NCI-H128 (cell line): Measurements from ENCODE around the gene AIMP1.
"Not testable (repeated sequence)": the region's sequence is repeated elsewhere in the genome, so short reads cannot be mapped to it uniquely, and the experiment has no call there.

Experiments
- DNase-seq: peaks from one replicate; lab custom pipeline; 2025; ENCODE audit not compliant: unreplicated experiment; lab: John Stamatoyannopoulos, UW

The AIMP1 gene

DNA sequence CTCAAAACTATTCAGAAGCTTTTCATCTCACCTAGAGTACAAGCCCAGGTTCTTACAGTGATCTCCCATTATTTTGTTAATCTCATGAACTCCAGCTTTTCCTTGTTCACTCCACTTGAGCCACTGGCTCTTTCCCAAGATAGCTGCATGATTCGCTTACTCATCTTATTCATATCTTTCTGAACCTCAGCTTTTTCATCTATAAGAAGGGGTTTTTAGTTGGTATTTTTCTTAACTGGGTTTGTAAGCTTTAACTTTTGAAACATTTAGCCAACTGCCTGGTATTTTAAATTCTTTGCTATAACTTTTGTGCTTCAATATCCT is 28.3 kb downstream of the AIMP1 start:
- DNase-seq = no peak

DNA sequence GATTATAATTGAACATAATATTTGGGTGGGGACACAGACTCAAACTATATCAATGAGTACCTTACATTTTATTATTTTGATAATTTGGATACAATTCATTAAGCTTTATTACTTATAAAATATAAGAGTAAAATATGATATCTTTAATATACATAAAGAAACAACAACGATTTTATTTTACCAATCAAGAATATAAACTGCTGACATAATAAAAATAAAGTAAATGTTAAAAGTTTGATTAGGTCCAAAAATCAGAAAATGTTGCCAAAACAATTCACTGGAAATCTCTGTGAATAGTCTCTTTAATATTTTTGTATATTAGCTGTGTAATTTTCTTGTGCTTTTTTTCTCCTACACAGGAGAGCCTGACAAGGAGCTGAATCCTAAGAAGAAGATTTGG is 30.8 kb downstream of the AIMP1 start:
- no peak for DNase-seq

DNA sequence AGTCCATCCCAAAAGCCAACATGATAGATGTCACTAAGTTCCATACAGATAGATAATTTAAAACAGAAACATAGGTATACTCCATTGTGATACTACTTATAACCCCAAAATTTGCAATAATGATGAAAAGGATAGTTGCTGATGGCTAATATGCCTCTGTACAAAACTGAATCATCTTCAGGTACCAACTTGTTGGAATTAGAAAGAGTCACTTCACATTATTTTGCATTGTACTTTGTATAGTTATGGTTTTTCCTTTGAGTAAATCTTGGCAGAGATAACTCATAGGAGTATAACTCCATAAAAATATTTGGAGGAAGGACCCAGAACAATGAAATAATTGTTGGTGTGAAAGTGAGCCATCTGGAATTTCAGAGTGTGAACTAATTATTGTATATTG is 34.7 kb downstream of the AIMP1 start:
- no peak for DNase-seq

DNA sequence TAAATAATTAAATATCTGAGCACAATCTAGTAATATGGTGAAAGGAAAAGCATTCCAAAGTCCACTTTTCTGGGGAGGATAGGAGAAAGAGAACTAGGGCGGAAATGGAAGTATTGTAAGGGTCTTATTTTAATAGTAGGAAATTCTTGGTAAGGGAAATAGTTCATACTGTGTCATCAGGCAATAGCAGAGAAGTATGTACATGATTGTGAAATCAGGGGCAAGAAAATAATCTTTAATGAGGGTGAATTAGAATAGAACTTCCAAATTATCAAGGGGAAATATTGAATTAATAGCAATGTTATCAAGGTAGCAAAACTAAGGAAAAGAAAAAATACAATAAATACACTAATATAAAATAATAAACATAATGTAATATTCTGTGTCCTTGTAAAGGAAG is 37.4 kb downstream of the AIMP1 start:
- DNase-seq = no peak

DNA sequence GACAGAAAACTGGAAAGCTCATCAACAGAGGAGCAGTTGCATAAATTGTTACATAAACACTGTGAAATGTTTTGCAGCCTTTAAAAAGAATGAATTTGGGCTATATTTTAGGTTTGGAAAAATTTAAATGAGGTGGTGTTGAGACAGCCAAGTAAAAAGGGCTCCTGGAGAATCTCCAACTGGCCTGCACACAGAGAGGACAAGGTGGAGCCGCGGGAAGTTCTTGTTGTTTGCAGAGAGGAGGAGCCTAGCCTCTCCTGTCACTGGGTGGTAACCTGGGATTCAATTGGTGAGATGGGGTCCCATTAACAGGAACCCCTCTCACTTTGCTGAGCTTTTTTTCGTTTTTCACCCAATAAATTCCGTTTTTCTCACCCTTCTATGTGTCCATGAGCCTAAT is 38.8 kb downstream of the AIMP1 start:
- no peak for DNase-seq

DNA sequence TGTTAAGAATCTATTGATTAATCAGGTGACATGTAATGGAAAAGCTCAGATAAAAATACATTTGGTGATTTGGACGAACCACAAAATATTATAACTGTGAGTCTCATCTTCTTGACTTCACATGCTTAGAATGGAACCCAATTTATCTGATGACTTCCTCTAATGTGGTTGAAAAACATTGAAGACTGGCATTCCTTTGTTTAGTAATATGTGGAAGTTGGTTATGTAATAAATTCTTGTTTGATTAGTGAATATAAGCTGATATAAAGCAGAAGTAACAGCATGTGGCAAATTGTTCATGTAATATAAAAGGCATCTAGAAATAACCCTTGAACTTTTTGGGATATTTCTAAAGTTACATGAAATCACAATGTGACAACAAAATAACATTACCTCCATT is 42.5 kb downstream of the AIMP1 start:
- no peak for DNase-seq

DNA sequence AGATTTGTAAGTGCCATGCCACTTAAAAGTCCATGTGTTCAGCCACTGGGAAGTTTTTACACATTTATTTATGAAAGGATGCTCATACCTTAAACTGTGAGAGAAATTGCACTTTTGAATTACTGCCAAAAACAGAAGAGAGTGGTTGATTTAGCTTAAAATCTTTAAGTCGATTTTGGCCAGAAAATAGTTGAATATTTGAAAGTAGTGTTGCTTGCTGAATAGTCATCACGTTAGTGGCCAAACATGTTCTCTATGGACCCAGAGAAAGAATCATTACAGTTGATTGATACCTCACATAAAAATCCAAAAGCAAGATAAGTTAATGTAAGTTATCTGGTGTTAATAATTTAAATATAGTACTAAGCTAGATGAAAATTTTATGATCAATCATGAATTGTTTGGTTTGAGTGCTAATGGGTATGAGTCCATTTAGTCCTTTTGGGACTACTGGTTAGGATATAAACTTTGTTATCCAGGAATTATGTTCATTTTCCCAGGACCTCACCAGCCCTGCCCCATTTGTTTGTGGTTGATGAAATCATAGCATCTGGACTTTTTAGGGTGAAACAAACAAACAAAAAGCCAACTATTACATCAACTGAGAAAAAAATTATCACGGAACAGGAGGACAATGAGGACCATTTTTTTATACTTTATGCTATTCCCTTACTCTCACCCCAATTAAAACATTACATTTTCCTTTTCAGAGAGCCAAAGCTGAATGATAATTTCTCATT is 45.9 kb downstream of the AIMP1 start:
- DNase-seq = no peak

DNA sequence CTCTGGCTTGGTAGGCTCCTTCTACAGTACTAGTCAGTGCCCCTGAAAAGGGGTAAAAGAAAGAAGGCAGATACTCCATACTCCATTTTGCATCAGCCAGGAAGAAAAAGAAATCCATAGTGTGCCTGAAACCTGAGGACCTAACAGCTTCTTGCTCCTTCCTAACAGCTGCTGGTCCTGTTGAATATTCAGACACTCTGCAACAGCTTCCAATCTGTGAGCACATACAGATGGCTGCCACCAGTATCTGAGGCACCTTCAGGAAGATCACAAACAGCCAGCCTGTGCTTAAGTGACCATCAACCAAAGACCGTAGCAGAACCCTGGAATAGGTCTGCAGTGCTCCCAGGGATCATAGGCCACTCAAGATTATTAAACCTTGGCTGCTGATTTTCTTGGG is 47.9 kb downstream of the AIMP1 start:
- DNase-seq = no peak

DNA sequence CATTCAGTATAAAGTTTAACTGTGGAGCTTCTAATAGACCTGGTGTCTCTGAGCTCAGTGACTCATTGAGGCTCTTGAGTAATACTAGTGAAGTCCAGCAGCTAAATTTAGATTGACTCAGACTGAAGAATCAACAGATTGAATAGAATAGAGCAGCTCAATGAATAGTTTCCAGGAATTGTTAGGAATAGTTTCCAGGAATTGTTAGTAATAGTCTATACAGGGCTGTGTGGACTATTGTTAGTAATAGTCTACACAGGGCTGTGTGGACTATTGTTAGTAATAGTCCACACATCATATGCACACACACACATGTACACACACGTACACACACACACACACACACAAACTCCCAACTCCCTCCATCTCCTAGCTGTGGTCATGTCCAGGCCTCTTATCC is 49.3 kb downstream of the AIMP1 start:
- no peak for DNase-seq

DNA sequence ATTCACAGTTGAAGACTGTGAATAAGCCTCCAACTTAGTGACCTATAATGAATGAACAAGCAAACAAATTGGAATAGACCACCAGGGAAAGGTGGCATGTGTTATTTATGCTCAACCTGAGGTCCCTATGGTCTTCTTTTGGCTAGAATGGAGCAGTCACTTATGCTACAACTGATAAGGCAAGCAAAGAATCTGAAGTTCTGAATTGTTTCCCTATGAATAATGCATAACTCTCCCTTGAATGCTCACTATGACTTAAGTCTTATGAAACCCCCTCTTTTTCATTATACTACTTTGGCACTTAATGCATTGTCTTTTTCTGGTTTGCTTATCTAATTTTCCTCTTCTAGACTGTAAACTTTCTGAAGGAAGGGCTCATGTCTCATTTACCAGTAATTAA is 49.7 kb downstream of the AIMP1 start:
- no peak for DNase-seq

DNA sequence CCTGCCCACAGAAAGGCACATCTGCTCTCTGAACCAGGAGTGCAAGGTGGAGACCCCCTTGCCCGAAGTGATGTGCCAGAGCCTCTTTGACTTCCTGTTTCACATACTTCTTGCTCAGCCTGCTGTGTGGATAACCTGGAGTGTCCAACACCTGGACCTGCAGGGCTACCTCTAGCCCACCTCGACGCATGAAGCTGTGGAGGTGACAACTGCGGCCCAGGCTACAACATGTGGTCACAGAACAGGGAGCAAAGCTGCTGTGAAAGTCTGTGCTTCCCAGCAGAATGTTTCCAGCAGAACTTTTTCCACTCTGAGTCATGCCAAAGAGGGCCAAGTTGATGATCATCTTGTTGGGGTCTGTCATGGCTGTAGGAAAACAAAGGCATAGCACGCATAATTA is 50.7 kb downstream of the AIMP1 start:
- DNase-seq = no peak

DNA sequence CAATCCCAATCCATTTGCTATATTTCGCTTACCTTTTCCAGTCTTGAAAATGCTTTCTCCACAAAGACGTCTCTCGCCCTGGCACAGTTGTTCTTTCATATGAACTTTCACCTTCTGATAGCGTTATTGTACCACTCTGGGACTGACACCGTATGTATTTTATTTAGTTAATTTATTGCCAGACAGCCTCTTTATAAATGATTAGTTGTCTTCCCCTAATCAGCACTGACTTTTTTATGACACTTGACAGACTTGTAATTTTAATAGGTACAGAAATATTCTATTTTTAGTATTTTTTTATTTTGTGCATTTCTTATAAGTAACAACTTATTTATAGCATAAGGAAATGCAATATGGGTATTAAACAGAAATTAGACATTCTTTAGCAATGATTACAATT is 52.3 kb downstream of the AIMP1 start, which contains the start of gene GIMD1:
TSS of gene GIMD1 (minus strand) at position 101 of the 400 bp plus-strand sequence. CDS start 1,343 bp downstream, outside the sequence.
- DNase-seq = no peak

DNA sequence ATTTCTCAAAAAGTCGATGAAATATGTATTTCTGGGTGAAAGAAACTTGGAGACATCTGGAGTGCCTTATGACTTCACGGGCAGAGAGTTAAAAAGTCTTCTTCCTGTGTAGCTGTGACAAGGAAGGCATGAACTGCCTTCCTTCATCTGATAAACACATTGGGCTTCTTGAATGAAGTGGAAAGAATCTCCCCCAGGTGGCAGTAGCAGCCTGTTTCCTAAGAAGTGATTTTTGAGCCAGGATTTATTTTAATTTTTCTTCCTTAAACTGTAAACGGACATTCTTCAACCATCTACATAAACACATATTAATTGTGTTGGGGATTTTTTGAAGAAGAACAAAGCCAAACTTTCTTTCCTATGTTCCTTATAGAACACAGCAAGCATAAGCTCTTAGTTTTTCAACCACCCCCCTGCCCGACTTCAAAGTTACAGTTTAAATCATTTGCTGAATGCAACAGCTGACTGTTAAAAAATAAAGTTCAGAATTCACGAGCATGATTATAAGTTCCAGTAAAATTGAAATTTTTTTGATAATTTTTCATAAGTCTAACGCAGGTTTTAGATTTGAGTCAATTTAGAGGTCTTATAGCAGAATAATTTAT is 53.2 kb downstream of the AIMP1 start:
- DNase-seq = no peak

DNA sequence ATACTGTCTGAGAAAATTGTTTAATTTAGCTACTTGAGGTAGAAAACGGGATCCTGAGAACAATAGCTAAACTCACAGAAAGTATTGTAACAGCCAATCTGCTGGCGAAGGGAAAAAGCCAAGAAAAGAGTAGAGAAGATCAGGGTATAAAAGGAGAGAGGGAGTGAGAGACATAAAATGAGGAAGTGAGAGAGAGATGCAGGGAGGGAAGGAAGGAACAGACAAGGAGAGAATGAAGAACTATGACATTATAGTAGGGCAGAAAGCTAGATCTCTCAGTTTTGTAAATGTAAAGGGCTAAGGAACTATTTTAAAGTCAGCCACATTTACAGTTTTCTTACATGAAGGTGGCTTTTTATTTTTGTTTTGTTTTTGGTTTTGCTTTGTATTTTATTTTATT is 53.9 kb downstream of the AIMP1 start:
- no peak for DNase-seq

DNA sequence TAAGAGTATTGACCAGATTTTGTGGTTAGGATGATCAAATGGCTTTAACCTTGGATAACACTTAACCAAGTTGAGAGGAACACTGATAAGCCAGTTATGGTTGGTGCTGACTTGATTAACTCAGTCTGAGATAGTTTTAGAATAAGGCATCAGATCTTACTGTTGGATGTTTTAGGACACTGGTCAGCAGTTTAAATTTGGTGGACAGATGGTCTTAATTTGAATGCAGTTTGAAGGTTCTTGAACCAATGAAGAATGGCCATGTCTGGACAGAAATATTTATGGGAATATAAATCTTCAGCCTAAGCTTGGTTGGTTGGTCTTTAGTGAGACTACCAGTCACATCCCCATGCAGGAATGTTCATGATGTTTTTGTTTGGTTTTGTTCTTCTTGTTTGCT is 54.8 kb downstream of the AIMP1 start:
- no peak for DNase-seq

DNA sequence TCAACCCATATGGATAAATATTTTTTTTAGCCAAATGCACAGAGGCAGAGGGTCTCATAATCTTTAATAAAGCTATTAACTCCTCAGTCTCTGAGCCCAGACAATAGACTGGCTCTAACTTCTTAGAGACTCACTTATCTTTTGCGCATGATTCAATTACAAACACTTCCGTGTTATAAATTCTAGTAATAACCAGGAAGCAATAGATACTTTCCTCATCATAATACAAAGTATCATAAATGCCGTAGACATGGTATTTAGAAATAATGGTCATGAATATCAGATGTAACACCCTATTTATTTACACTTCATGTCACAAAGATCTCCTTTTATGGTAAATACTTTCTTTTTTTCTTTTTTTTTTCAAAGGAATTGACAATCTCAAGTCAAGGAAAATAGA is 56.7 kb downstream of the AIMP1 start:
- no peak for DNase-seq

DNA sequence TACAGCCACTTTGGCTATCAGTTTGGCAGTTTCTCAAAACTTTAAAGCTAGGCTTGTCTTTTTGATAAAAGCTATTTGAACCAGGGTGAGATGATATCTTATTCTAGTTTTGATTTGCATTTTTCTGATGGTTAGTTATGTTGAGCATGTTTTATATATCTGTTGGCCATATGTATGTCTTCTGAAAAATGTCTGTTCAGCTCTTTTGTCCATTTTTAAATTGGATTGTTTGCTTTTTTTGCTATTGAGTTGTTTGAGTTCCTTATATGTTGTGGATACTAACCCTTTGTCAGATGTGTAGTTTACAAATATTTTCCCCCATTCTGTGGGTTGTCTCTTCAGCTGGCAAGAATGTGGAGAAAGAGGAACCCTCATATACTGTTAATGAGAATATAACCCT is 63.8 kb downstream of the AIMP1 start:
- DNase-seq = no peak

DNA sequence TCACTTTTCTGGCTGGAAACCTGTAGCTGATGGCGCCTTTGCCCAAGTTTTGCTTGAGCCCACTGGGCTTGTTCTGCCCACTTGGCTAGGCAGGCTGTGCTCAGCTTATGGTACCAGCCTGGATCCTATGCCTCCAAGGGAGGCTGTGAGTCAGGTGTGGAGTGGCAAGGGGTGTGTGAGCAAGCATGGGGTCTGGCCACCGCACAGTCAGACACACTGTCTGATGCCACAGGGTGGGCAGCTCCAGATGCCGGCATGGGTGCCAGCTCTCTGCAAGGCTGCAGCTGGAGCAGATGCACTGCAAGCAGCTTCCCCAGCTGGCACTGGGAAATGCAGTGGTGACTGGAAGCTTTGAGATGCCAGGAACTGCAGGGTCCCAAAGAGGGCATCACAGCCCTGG is 68.5 kb downstream of the AIMP1 start:
- DNase-seq = no peak

DNA sequence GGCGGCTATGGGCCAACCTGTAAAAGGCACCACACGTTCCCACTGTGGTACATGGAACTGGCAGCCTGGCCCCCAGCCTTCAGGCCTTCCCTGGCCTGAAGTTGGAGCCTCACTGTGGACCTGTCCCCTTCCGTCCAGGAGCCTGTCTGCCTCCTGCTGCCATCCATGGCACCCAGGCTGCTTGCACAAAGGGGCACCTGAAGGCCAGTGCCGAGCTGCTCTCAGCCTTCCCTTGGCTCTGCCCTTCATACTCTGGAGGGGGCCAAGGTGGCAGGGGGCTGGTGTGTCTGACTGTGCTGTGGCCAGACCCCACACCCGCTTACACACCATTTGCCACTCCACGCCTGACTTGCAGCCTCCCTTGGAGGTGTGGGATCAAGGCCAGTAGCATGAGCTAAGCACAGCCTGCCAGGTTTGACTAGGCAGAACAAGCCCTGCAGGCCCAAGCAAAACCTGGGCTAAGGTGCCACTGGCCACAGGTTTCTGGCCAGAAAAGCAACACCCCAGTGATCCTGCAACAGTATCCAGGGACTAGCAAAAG is 69.6 kb downstream of the AIMP1 start:
- DNase-seq = no peak

DNA sequence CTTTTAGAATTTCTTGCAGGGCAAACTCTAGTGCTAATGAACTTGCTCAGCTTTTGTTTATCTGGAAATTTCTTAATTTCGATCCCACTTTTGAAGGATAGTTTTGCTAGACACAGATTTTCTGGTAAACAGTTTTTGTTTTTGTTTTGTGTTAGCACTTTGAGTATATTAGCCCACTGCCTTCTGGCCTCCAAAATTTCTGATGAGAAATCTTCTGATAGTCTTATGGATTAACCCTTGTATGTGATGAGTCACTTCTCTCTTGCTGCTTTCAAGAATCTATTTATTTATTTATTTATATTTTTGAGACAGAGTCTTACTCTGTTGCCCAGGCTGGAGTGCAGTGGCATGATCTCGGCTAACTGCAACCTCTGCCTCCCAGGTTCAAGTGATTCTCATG is 79.2 kb downstream of the AIMP1 start:
- DNase-seq = no peak

DNA sequence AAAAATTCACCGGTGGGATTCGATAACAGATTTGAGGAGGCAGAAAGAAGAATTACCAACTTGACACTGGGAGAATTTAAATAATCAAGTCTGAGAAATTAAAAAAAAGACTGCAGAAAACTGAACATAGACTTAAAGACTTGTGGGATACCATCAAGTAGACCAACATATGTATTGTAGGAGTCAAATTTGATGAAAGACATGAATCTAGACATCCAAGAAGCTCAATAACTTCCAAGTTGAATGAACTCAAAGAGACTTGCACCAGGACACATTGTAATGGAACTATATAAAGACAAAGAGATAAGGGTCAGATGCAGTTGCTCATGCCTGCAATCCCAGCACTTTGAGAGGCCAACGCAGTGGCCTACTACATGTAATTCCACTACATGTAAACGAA is 82.5 kb downstream of the AIMP1 start:
- not testable (repeated sequence) for DNase-seq
